Large intestine (tissue), 3 donors: Measurements from ENCODE around the gene TOMM20. TPM values are rescaled to one million over a fixed set of nuclear protein-coding genes. Genes with fewer than 3 reads are reported as not detected.
"Not testable (repeated sequence)": the region's sequence is repeated elsewhere in the genome, so short reads cannot be mapped to it uniquely, and the experiment has no call there.

ENCODE experiments used
- DNase-seq, 2 donors: peaks; one replicate each; pipeline versions ENCODE4 v3.0.0 to v3.0.0-alpha.2; 2013
- H3K27ac ChIP-seq: one replicate; pipeline ENCODE4 v1.5.1; 2013; ENCODE audit warnings: low read length
- H3K27me3 ChIP-seq: 2 replicates; pipeline ENCODE4 v1.6.1; 2013; ENCODE audit warnings: low read length; ENCODE audit not compliant: control insufficient read depth, insufficient read depth
- H3K36me3 ChIP-seq: 2 replicates; pipeline ENCODE4 v1.6.1; 2013; ENCODE audit warnings: low read length; ENCODE audit not compliant: control insufficient read depth, insufficient read depth
- H3K4me1 ChIP-seq: one replicate; pipeline ENCODE4 v1.6.1; 2013; ENCODE audit warnings: low read length; ENCODE audit not compliant: control insufficient read depth, insufficient read depth
- H3K4me3 ChIP-seq: one replicate; pipeline ENCODE4 v1.5.1; 2013; ENCODE audit warnings: low read length
- H3K9me3 ChIP-seq: one replicate; pipeline ENCODE4 v1.6.1; 2013; ENCODE audit warnings: mild to moderate bottlenecking, low read depth, low read length, moderate library complexity; ENCODE audit not compliant: control insufficient read depth
- WGBS: methylation state at CpG from one replicate; pipeline ENCODE4 v1.1.5; 2013; ENCODE audit warnings: low lambda C conversion rate; ENCODE audit not compliant: insufficient coverage; 5-methylcytosine and 5-hydroxymethylcytosine counted together
- polyA plus RNA-seq: library from polyadenylated mRNA; unstranded; fragments of 120-200 nt; gene quantifications from one replicate; pipeline ENCODE4 v1.2.1, GENCODE V29; 2013

TOMM20 gene
- polyA plus RNA-seq, 1 donor = 181 TPM

- Histone ChIP-seq H3K4me1 (peaks cover 10% of the 10 kb centered on the region), H3K27ac (peak overlapping the region; percentile 11), H3K27me3 (no peaks in the 10 kb centered on the region), H3K36me3 (no peaks in the 10 kb centered on the region), H3K9me3 (no peaks in the 10 kb centered on the region), H3K4me3 (peak overlapping the region; percentile 27)
- DNase-seq = peak; percentile 52 to 71
- no CpG with 5 or more reads among the region's 24 CpGs for WGBS
Observed at GRCh38 chr1:235093696-235094592, 34.7 kb downstream of the TOMM20 start.

GRCh38 chr1:235093013-235093695 lies 35.5 kb downstream of the TOMM20 start:
- Histone ChIP-seq H3K4me1 (peaks cover 10% of the 10 kb centered on the region), H3K36me3 (no peaks in the 10 kb centered on the region), H3K27ac (peak overlapping the region; percentile 11), H3K4me3 (peak overlapping the region; percentile 27), H3K9me3 (no peaks in the 10 kb centered on the region), H3K27me3 (no peaks in the 10 kb centered on the region)
- WGBS = no CpG with 5 or more reads among the region's 27 CpGs
- DNase-seq = peak; percentile 56 to 66

- not testable (repeated sequence) for H3K27ac ChIP-seq, H3K27me3 ChIP-seq, DNase-seq, H3K4me1 ChIP-seq, H3K4me3 ChIP-seq, H3K9me3 ChIP-seq, H3K36me3 ChIP-seq
- no CpG with 5 or more reads among the region's 14 CpGs for WGBS
Observed at GRCh38 chr1:235092415-235092814, 36.2 kb downstream of the TOMM20 start.

- H3K36me3 ChIP-seq, H3K27me3 ChIP-seq, DNase-seq: not testable (repeated sequence)
Observed at GRCh38 chr1:235092045-235092406, 36.6 kb downstream of the TOMM20 start.

GRCh38 chr1:235091319-235092044 lies 37.2 kb downstream of the TOMM20 start:
- not testable (repeated sequence) for DNase-seq, H3K36me3 ChIP-seq, H3K4me1 ChIP-seq, H3K27ac ChIP-seq, H3K27me3 ChIP-seq, H3K9me3 ChIP-seq, H3K4me3 ChIP-seq
- WGBS = 100% methylated on average over 2 of the region's 20 CpGs

More at GRCh38 chr1:235092045-235092406, 36.6 kb downstream of the TOMM20 start:
- not testable (repeated sequence) for H3K27ac ChIP-seq, H3K4me3 ChIP-seq, H3K9me3 ChIP-seq, H3K4me1 ChIP-seq
- no CpG with 5 or more reads among the region's 8 CpGs for WGBS

- DNase-seq = peak; percentile 18 to 22
Observed at GRCh38 chr1:235090406-235091069, 38.1 kb downstream of the TOMM20 start.

GRCh38 chr1:235088907-235089306 lies 39.7 kb downstream of the TOMM20 start:
- no peaks in the 10 kb centered on the region for H3K9me3 ChIP-seq
- no peak overlapping the region for H3K27ac ChIP-seq
- WGBS = no CpG with 5 or more reads among the region's 7 CpGs
- H3K4me1 ChIP-seq = peaks cover 13% of the 10 kb centered on the region
- H3K36me3 ChIP-seq = no peaks in the 10 kb centered on the region
- H3K4me3 ChIP-seq = no peak overlapping the region
- H3K27me3 ChIP-seq = no peaks in the 10 kb centered on the region
- DNase-seq = no peak

More at GRCh38 chr1:235090406-235091069, 38.1 kb downstream of the TOMM20 start:
- H3K9me3 ChIP-seq = no peaks in the 10 kb centered on the region
- no peak overlapping the region for H3K4me3 ChIP-seq
- WGBS = no CpG with 5 or more reads among the region's 20 CpGs
- peaks cover 10% of the 10 kb centered on the region for H3K4me1 ChIP-seq
- H3K36me3 ChIP-seq = no peaks in the 10 kb centered on the region
- H3K27me3 ChIP-seq = no peaks in the 10 kb centered on the region
- H3K27ac ChIP-seq = no peak overlapping the region

- peak in 1 of 2 donors; percentile 39 for DNase-seq
- no peaks in the 10 kb centered on the region for H3K9me3 ChIP-seq
- H3K4me1 ChIP-seq = peaks cover 13% of the 10 kb centered on the region
- H3K4me3 ChIP-seq = no peak overlapping the region
- WGBS = no CpG with 5 or more reads among the region's 6 CpGs
- no peaks in the 10 kb centered on the region for H3K27me3 ChIP-seq
- H3K36me3 ChIP-seq = no peaks in the 10 kb centered on the region
- no peak overlapping the region for H3K27ac ChIP-seq
Observed at GRCh38 chr1:235088430-235088829, 40.2 kb downstream of the TOMM20 start.

GRCh38 chr1:235087906-235088305 lies 40.7 kb downstream of the TOMM20 start:
- no peaks in the 10 kb centered on the region for H3K27me3 ChIP-seq
- peaks cover 13% of the 10 kb centered on the region for H3K4me1 ChIP-seq
- no peaks in the 10 kb centered on the region for H3K36me3 ChIP-seq
- H3K27ac ChIP-seq = no peak overlapping the region
- DNase-seq = no peak
- no CpG with 5 or more reads among the region's 6 CpGs for WGBS
- H3K9me3 ChIP-seq = no peaks in the 10 kb centered on the region
- no peak overlapping the region for H3K4me3 ChIP-seq
